Stimulated activated CD8-positive, alpha-beta memory T cell treated with anti-CD3 and anti-CD28 coated beads, Interleukin-12 subunit alpha, Interleukin-12 subunit beta, amount 100 ng/mL, for 1 hour (primary cell): ENCODE data around the gene TMEM88.
A peak's percentile ranks its signal among the peaks of the same experiment; 100 is the strongest.

Experiments used
- DNase-seq: peaks from one replicate; pipeline ENCODE4 v3.0.0-alpha.2; 2020; ENCODE audit warnings: low read depth

Gene TMEM88

GRCh38 chr17:7833011-7833794 lies 21.7 kb upstream of the TMEM88 start:
- DNase-seq: no peak

- peak; percentile 73 for DNase-seq
Measured at GRCh38 chr17:7833795-7834541, 20.9 kb upstream of the TMEM88 start, which contains the start of gene KDM6B. Gene KDM6B, plus strand, starts transcription at chr17:7834217. Its CDS starts 11,338 bp downstream, at chr17:7845555.

GRCh38 chr17:7834542-7834956 lies 20.3 kb upstream of the TMEM88 start:
- DNase-seq: no peak

GRCh38 chr17:7834957-7835813 lies 19.7 kb upstream of the TMEM88 start:
- peak; percentile 73 for DNase-seq

- no peak for DNase-seq
Measured at GRCh38 chr17:7835814-7836595, 18.9 kb upstream of the TMEM88 start.

- DNase-seq: no peak
Measured at GRCh38 chr17:7836596-7837407, 18.1 kb upstream of the TMEM88 start.

GRCh38 chr17:7837408-7838088 lies 17.3 kb upstream of the TMEM88 start:
- DNase-seq: no peak

- DNase-seq: no peak
Measured at GRCh38 chr17:7838090-7839075, 16.5 kb upstream of the TMEM88 start.

GRCh38 chr17:7839190-7839875 lies 15.5 kb upstream of the TMEM88 start:
- DNase-seq: no peak

GRCh38 chr17:7839876-7840261 lies 15.0 kb upstream of the TMEM88 start:
- no peak for DNase-seq

GRCh38 chr17:7840441-7840840 lies 14.4 kb upstream of the TMEM88 start:
- DNase-seq: no peak

GRCh38 chr17:7840875-7841274 lies 14.0 kb upstream of the TMEM88 start:
- no peak for DNase-seq

GRCh38 chr17:7841396-7841914 lies 13.4 kb upstream of the TMEM88 start:
- peak; percentile 89 for DNase-seq

- DNase-seq: peak; percentile 79
Measured at GRCh38 chr17:7841915-7842379, 12.9 kb upstream of the TMEM88 start.

- peak; percentile 95 for DNase-seq
Measured at GRCh38 chr17:7842380-7843256, 12.2 kb upstream of the TMEM88 start.

- DNase-seq: no peak
Measured at GRCh38 chr17:7843257-7843535, 11.7 kb upstream of the TMEM88 start.
